ENCODE measurements around the gene MIS12.

DNA sequence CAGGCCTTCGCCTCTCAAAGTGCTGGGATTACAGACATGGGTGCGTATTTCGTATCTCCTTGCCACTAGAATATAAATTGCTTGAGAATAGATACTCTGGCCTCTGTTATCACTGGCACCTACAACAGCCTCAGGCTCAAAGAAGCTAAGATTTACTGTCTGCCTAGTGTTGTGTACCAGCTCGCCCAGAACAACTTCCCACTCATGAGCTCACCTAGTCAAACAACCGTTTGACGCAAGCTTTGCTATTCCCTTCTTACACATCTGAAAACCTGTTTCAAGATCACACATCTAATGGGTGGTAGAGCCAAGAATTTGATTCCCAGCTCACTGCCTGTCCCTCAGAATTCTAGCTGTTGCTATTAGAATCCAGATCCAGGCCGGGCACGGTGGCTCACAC lies 24.4 kb downstream of the MIS12 start:
- TF ChIP-seq, protein P1, sequence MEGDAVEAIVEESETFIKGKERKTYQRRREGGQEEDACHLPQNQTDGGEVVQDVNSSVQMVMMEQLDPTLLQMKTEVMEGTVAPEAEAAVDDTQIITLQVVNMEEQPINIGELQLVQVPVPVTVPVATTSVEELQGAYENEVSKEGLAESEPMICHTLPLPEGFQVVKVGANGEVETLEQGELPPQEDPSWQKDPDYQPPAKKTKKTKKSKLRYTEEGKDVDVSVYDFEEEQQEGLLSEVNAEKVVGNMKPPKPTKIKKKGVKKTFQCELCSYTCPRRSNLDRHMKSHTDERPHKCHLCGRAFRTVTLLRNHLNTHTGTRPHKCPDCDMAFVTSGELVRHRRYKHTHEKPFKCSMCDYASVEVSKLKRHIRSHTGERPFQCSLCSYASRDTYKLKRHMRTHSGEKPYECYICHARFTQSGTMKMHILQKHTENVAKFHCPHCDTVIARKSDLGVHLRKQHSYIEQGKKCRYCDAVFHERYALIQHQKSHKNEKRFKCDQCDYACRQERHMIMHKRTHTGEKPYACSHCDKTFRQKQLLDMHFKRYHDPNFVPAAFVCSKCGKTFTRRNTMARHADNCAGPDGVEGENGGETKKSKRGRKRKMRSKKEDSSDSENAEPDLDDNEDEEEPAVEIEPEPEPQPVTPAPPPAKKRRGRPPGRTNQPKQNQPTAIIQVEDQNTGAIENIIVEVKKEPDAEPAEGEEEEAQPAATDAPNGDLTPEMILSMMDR (conservative IDR thresholded peaks at IDR 0.05; ENCODE audit: low read length) = no peak
- no peak for TF ChIP-seq EZH2phosphoT487 (IDR thresholded peaks at IDR 0.05; ENCODE audit: borderline replicate concordance)

Measured in Loucy (cell line).